ENCODE measurements around the gene NOL6. TPM values are rescaled to one million over a fixed set of nuclear protein-coding genes. Genes with fewer than 3 reads are reported as not detected.

Gene NOL6
- total RNA-seq, 1 donor from 2014 or later, result 19.3 TPM

DNA sequence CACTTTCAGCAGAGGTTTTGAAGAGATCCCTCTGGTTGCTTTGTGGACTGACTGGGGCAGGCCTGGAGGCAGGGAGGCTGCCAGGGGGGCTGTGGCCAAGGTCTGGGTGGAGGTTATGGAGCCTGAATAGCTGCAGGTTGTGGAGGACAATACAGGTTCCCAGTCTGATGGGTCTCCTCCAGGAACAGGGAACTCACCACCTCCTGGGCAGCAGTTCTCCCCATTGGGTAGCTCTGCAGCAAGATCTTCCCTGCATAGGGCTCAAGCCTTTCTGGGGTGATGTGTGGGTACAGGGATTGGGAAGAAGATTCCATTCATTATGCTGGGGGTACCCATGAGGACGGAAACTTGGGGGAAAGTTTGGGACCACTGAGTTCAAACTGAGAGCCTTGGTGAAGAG lies 33.1 kb downstream of the NOL6 start:
- H3K4me3 ChIP-seq (ENCODE audit: low read depth, low read length), result no peak overlapping the region
- no peak for DNase-seq (ENCODE audit: low read depth)
- TF ChIP-seq, protein P1, sequence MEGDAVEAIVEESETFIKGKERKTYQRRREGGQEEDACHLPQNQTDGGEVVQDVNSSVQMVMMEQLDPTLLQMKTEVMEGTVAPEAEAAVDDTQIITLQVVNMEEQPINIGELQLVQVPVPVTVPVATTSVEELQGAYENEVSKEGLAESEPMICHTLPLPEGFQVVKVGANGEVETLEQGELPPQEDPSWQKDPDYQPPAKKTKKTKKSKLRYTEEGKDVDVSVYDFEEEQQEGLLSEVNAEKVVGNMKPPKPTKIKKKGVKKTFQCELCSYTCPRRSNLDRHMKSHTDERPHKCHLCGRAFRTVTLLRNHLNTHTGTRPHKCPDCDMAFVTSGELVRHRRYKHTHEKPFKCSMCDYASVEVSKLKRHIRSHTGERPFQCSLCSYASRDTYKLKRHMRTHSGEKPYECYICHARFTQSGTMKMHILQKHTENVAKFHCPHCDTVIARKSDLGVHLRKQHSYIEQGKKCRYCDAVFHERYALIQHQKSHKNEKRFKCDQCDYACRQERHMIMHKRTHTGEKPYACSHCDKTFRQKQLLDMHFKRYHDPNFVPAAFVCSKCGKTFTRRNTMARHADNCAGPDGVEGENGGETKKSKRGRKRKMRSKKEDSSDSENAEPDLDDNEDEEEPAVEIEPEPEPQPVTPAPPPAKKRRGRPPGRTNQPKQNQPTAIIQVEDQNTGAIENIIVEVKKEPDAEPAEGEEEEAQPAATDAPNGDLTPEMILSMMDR (conservative IDR thresholded peaks at IDR 0.05; ENCODE audit: low read depth, low read length), result no peak

DNA sequence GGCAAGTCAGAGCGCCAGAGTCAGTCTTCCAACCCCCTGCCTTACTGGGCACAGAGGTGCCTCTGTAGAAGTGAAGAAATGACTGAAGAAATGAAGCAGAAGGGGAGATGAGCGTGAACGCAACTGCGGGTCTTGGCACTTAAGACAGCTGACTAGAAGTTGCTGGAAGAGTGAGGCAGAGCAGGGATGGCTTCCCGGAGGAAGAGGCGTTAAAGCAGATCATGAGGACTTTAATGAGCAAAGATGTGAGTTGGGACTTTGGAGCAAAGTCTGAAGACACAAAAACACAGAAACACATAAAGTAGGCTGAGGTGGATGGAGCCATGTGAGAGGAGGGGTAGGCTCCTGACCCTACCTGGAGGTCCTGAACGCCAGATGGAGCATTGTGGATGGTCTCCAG lies 33.5 kb downstream of the NOL6 start:
- DNase-seq (ENCODE audit: low read depth), result no peak
- TF ChIP-seq, protein P1 (conservative IDR thresholded peaks at IDR 0.05; ENCODE audit: low read depth, low read length), result no peak

DNA sequence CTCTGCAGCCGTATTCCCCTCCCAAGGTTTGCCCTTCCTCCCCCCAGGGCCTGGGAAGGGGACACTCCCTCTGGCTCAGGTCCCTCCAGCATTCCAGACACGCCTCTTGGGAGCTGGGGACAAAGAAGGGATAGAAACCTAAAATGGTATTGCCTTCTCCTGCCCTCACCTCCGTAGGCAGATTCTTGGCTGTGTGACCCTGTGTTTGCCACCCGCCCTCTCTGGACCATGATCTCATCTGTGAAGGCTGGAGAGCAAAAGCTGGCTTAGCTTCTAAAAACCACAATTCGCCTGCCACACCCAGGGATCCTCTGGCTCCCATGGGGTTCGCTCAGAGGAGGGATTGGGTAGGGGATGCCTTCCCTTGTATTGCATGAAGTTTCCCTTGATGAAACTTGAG lies 34.0 kb downstream of the NOL6 start:
- no peak for DNase-seq (ENCODE audit: low read depth)
- no peak overlapping the region for H3K4me3 ChIP-seq (ENCODE audit: low read depth, low read length)
- TF ChIP-seq, protein P1 (conservative IDR thresholded peaks at IDR 0.05; ENCODE audit: low read depth, low read length), result no peak

More for the DNA sequence above, 33.5 kb downstream of the NOL6 start:
- no peak overlapping the region for H3K4me3 ChIP-seq (ENCODE audit: low read depth, low read length)

DNA sequence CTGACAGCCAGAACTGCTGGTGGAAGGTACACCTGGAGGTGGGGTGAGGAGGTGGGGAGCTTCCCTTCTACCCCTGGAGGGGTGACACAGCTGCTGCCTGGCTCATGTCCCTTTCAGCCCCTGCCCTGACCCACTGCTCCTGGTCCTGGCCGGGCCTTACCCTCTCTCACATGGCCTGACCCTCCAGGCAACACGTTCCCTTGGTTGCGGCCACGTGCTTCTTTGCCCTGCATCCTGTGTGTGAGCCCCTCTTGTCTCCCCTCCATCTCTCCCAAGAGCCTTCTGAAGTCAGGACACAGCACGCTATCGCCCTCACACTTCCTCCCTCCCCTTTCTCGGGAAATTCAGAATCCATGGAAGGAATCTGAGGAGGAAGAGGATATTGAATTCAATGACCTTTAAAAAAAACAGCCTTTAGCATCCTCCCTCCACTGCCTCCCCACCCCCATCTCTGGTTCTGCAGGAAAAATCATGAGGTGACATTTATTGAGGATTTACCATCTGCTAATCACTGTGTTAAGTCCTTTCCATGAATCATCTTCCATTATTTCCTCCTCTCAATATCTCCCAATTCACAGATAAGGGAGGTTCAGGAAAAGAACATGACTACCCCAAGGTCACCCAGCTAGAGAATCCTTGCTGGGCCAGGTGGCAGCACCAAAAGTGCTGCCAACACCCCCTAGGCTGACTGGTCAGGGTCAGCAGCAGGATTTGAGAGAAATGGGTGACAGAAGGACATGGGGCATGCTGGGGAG lies 34.6 kb downstream of the NOL6 start:
- DNase-seq (ENCODE audit: low read depth), result no peak
- no peak overlapping the region for H3K4me3 ChIP-seq (ENCODE audit: low read depth, low read length)
- TF ChIP-seq, protein P1 (conservative IDR thresholded peaks at IDR 0.05; ENCODE audit: low read depth, low read length), result no peak

DNA sequence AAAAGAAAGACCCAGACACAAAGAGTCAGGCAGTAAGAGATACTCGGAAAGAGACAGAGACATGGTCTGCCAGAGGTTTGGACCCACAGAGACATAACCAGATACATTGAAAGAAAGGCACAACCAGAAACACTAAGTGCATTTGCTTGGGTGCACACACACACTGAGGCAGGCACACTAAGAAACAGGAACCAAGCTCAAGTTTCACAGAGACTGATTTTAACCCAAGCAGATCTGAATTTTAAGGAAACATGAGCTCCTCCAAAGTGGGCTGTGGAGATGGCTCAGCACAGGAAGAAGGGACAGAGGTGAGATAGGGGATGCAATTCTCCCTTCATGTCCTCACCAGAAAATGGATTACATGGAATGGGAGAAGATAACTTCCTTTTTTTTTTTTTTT lies 35.8 kb downstream of the NOL6 start:
- DNase-seq (ENCODE audit: low read depth), result no peak
- no peak overlapping the region for H3K4me3 ChIP-seq (ENCODE audit: low read depth, low read length)
- TF ChIP-seq, protein P1 (conservative IDR thresholded peaks at IDR 0.05; ENCODE audit: low read depth, low read length), result no peak

DNA sequence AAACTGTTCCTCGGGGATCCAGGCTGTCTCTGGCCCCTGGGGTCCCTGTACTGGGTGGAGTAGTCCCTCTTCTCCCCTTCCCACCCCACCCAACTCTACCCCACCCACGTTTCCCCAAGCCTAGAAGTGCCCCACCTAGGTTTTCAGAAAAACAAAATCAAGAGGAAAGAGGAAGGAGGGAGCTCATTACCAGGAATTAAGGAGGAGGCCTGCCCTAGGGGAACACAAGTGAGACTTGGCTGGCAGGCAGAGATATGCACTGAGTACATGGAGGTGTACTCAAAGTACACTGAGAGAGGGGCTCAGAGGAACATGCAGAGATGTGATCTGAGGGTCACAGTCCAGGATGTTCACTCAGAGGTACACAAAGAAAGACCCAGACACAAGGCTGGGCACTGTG lies 36.5 kb downstream of the NOL6 start:
- DNase-seq (ENCODE audit: low read depth), result no peak
- no peak overlapping the region for H3K4me3 ChIP-seq (ENCODE audit: low read depth, low read length)
- TF ChIP-seq, protein P1 (conservative IDR thresholded peaks at IDR 0.05; ENCODE audit: low read depth, low read length), result no peak

DNA sequence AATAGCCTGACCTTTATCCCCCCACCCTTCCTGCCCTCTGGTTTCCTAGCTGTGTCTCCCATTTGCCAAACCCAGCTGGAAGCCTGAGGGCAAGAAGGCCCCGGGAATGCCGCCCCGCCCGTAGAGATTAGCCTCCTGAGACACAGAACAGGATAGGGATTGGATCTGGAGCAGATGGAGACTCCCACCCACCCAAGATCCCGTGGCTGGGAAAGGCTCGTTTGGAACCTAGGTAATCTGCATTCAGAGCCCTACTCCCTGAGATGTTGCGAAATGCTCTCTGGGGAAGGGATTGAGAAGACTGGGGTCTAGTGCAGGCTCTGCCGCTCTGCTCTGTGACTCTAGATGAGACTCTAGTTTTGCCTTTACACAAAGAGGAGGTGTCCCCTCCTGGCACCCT lies 37.3 kb downstream of the NOL6 start:
- no peak overlapping the region for H3K4me3 ChIP-seq (ENCODE audit: low read depth, low read length)
- TF ChIP-seq, protein P1 (conservative IDR thresholded peaks at IDR 0.05; ENCODE audit: low read depth, low read length), result no peak
- DNase-seq (ENCODE audit: low read depth), result no peak
